ENCODE data around the gene TFCP2L1. TPM values are rescaled to one million over a fixed set of nuclear protein-coding genes. Genes with fewer than 3 reads are reported as not detected.

Gene TFCP2L1
- total and polyA plus RNA-seq, 12 donors, result 0.02 to 0.60 (median 0.14) TPM; not detected in 1

DNA sequence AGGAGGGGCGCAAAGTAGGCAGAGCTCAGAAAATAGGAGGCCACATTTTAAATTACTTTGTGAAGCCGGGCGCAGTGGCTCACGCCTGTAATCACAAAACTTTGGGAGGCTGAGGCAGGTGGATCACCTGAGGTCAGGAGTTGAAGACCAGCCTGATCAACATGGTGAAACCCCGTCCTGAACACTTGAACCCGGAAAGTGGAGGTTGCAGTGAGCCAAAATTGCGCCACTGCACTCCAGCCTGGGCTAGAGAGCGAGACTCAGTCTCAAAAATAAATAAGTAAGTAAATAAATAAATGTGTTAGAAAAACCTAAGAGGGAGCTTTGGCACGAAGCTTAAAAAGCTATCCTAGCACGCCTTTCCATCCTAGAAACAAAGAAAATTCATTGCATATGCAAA lies 105.5 kb downstream of the TFCP2L1 start:
- 92% methylated on average over 10 of the region's 10 CpGs for WGBS, 2 donors
- Histone ChIP-seq H3K4me3 (no peak overlapping the region), H3K4me1 (peaks cover 0 to 7% (median 0%) of the 10 kb centered on the region in 9 donors), H3K9me3 (no peaks in the 10 kb centered on the region), H3K27ac (no peak overlapping the region), H3K27me3 (no peaks in the 10 kb centered on the region), H3K36me3 (no peaks in the 10 kb centered on the region)
- intact Hi-C loops (cut with DNase I), result no loop called here
- ATAC-seq (no peak), DNase-seq (no peak)
- TF ChIP-seq, protein P1, sequence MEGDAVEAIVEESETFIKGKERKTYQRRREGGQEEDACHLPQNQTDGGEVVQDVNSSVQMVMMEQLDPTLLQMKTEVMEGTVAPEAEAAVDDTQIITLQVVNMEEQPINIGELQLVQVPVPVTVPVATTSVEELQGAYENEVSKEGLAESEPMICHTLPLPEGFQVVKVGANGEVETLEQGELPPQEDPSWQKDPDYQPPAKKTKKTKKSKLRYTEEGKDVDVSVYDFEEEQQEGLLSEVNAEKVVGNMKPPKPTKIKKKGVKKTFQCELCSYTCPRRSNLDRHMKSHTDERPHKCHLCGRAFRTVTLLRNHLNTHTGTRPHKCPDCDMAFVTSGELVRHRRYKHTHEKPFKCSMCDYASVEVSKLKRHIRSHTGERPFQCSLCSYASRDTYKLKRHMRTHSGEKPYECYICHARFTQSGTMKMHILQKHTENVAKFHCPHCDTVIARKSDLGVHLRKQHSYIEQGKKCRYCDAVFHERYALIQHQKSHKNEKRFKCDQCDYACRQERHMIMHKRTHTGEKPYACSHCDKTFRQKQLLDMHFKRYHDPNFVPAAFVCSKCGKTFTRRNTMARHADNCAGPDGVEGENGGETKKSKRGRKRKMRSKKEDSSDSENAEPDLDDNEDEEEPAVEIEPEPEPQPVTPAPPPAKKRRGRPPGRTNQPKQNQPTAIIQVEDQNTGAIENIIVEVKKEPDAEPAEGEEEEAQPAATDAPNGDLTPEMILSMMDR (IDR thresholded peaks at IDR 0.05), result no peak

DNA sequence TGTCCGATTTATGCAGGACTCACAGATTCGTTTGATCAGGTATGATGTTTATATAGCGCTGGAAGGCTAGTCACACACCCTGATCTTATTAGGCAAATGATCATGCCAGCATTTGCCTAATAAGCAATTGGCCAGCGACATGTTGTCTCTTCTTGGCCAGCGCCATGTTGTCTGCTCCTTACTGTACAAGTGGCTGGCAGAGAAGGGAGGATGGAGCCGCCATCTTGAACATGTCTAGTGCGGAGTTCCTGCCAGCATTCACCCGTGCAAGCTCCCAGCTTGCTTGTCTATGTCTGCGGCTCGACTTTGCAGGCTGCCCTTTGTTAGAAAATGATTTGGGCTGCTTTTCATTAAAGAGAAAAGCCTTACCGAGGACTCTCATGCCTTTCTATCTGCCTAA lies 106.3 kb downstream of the TFCP2L1 start:
- Histone ChIP-seq H3K36me3 (no peaks in the 10 kb centered on the region), H3K27me3 (no peaks in the 10 kb centered on the region), H3K4me3 (no peak overlapping the region), H3K27ac (no peak overlapping the region), H3K4me1 (peaks cover 0 to 7% (median 0%) of the 10 kb centered on the region in 9 donors), H3K9me3 (no peaks in the 10 kb centered on the region)
- DNase-seq (no peak), ATAC-seq (no peak)
- intact Hi-C loops (cut with DNase I), result no loop called here
- TF ChIP-seq, protein P1 (IDR thresholded peaks at IDR 0.05), result no peak
- WGBS, 2 donors, result 90 to 91% methylated on average over 11 of the region's 11 CpGs

DNA sequence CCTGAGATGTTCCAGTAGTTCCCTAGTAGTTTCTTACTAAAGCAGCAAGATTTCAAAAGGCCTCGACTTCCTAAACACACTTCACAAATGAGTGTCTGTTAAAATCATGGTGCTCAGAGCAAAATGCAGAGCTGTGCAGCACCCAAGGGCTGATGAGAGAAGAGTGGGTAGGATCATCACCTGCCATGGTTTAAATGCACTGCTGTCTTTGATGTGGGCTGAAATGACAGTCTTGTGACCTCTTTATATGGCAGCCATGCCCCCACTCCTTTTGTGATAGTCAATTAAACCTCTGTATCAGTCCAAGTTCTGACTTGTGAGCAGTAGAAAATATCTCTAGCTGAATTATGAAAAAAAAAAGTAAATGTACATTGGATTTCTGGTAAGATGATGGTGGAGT lies 107.1 kb downstream of the TFCP2L1 start:
- ATAC-seq (no peak), DNase-seq (no peak)
- WGBS, 2 donors, result 82 to 85% methylated on average over 1 of the region's 1 CpG
- TF ChIP-seq, protein P1 (IDR thresholded peaks at IDR 0.05), result no peak
- intact Hi-C loops (cut with DNase I), result no loop called here
- Histone ChIP-seq H3K36me3 (no peaks in the 10 kb centered on the region), H3K4me1 (peaks cover 0 to 7% (median 0%) of the 10 kb centered on the region in 9 donors), H3K27ac (no peak overlapping the region), H3K27me3 (no peaks in the 10 kb centered on the region), H3K4me3 (no peak overlapping the region), H3K9me3 (no peaks in the 10 kb centered on the region)

DNA sequence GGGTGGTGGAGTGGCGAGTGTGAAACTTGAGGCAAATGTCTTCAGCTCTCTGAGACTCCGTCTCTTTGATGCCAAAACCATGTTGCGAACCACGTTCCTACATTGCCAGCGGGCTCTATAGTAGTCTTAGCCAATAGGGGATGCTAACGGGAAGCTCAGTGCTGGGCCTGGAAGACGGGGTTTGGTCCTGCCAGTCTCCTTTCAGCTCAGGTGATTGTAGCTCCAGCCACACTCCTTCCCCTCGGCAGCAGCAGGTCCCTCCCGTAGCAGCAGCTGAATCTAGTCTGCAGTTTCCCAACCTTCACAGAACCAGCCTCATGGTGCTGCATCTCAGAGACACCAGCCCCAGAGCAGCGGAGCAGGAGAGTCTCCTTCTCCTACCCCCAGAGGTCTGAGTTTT lies 109.7 kb downstream of the TFCP2L1 start:
- Histone ChIP-seq H3K27ac (peak overlapping the region in 1 of 10 donors; percentile 10), H3K9me3 (peaks cover 0 to 10% (median 0%) of the 10 kb centered on the region in 11 donors), H3K4me3 (no peak overlapping the region), H3K36me3 (no peaks in the 10 kb centered on the region), H3K4me1 (peaks cover 0 to 7% (median 0%) of the 10 kb centered on the region in 9 donors), H3K27me3 (peaks cover 0 to 8% (median 0%) of the 10 kb centered on the region in 7 donors)
- TF ChIP-seq, protein P1 (IDR thresholded peaks at IDR 0.05), result no peak
- intact Hi-C loops (cut with DNase I), result no loop called here
- ATAC-seq (peak in 6 of 8 donors; percentile 13 to 32 (median 26)), DNase-seq (no peak)
- WGBS, 2 donors, result 76 to 78% methylated on average over 10 of the region's 10 CpGs
